Cardiac muscle cell (in vitro differentiated cells and primary cell): ENCODE results near the gene SHROOM1. TPM values are rescaled to one million over a fixed set of nuclear protein-coding genes. Genes with fewer than 3 reads are reported as not detected.

Experiments used
- DNase-seq, 2 donors: peaks; one replicate each; pipeline versions ENCODE4 v3.0.0 to v3.0.0-alpha.2; 2010 to 2017; ENCODE audit warnings: low read depth in 1 of 2, low spot score in 1 of 2
- H3K27ac ChIP-seq: fragments of 200-600 bp; sonication (generic); 2 replicates; pipeline ENCODE4 v1.5.1; 2016
- H3K27me3 ChIP-seq: fragments of 200-600 bp; sonication (generic); 2 replicates; pipeline ENCODE4 v1.6.0; 2016; ENCODE audit warnings: control low read depth
- H3K36me3 ChIP-seq: fragments of 200-600 bp; sonication (generic); 2 replicates; pipeline ENCODE4 v1.5.1; 2016; ENCODE audit warnings: control low read depth
- H3K4me1 ChIP-seq: fragments of 200-600 bp; sonication (generic); 2 replicates; pipeline ENCODE4 v1.8.1; 2017; ENCODE audit warnings: low read depth, mild to moderate bottlenecking, mixed run types
- H3K4me3 ChIP-seq: fragments of 200-600 bp; sonication (generic); 2 replicates; pipeline ENCODE4 v1.5.1; 2016; ENCODE audit warnings: mild to moderate bottlenecking
- H3K9me3 ChIP-seq: fragments of 200-600 bp; sonication (generic); 2 replicates; pipeline ENCODE4 v1.5.1; 2017; ENCODE audit warnings: low read depth, mild to moderate bottlenecking, control low read depth
- polyA plus RNA-seq: library from polyadenylated mRNA; unstranded; fragments of >200 nt; fragmentation: Nextera tagmentation; extraction: Ambion mirVana; gene quantifications from 2 replicates; pipeline ENCODE4 v1.2.1, GENCODE V29; 2016
- total RNA-seq: library from RNA; depleted of rRNA; stranded (reverse); fragments of >200 nt; gene quantifications from 2 replicates; pipeline ENCODE4 v1.2.3, GENCODE V29; 2016
- TF ChIP-seq, protein P1 (sequence below): IDR thresholded peaks from 2 replicates; pipeline ENCODE4 v1.5.1; 2012; ENCODE audit warnings: low read depth, mild to moderate bottlenecking, low read length

The SHROOM1 gene
- total and polyA plus RNA-seq, 2 experiments from 2014 or later, result 9.8 to 13.3 TPM

DNA sequence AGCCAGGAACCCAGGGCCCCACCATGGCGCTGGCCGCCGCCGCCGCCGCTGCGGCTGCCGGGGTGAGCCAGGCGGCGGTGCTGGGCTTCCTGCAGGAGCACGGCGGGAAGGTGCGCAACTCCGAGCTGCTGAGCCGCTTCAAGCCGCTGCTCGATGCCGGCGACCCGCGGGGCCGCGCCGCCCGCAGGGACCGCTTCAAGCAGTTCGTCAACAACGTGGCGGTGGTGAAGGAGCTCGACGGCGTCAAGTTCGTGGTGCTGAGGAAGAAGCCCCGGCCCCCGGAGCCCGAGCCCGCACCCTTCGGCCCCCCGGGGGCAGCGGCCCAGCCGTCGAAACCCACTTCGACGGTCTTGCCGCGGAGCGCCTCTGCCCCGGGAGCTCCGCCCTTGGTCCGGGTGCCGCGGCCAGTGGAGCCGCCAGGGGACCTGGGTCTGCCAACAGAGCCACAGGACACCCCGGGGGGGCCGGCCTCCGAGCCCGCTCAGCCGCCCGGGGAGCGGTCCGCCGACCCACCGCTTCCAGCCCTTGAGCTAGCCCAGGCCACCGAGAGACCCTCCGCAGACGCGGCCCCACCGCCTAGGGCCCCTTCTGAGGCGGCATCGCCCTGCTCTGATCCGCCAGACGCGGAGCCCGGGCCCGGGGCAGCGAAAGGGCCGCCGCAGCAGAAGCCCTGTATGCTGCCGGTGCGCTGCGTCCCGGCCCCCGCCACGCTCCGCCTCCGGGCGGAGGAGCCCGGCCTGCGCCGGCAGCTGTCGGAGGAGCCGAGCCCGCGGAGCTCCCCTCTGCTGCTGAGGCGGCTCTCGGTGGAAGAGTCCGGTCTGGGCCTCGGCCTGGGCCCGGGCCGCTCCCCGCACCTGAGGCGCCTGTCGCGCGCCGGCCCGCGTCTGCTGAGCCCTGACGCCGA lies 16.6 kb downstream of the SHROOM1 start:
- Histone ChIP-seq H3K27ac (no peak overlapping the region), H3K4me3 (peak overlapping the region; percentile 37), H3K4me1 (peaks cover 3% of the 10 kb centered on the region), H3K9me3 (no peaks in the 10 kb centered on the region), H3K27me3 (peaks cover 89% of the 10 kb centered on the region), H3K36me3 (no peaks in the 10 kb centered on the region)
- DNase-seq, result peak in 1 of 2 donors; percentile 58
- TF ChIP-seq, protein P1, sequence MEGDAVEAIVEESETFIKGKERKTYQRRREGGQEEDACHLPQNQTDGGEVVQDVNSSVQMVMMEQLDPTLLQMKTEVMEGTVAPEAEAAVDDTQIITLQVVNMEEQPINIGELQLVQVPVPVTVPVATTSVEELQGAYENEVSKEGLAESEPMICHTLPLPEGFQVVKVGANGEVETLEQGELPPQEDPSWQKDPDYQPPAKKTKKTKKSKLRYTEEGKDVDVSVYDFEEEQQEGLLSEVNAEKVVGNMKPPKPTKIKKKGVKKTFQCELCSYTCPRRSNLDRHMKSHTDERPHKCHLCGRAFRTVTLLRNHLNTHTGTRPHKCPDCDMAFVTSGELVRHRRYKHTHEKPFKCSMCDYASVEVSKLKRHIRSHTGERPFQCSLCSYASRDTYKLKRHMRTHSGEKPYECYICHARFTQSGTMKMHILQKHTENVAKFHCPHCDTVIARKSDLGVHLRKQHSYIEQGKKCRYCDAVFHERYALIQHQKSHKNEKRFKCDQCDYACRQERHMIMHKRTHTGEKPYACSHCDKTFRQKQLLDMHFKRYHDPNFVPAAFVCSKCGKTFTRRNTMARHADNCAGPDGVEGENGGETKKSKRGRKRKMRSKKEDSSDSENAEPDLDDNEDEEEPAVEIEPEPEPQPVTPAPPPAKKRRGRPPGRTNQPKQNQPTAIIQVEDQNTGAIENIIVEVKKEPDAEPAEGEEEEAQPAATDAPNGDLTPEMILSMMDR, result no peak

DNA sequence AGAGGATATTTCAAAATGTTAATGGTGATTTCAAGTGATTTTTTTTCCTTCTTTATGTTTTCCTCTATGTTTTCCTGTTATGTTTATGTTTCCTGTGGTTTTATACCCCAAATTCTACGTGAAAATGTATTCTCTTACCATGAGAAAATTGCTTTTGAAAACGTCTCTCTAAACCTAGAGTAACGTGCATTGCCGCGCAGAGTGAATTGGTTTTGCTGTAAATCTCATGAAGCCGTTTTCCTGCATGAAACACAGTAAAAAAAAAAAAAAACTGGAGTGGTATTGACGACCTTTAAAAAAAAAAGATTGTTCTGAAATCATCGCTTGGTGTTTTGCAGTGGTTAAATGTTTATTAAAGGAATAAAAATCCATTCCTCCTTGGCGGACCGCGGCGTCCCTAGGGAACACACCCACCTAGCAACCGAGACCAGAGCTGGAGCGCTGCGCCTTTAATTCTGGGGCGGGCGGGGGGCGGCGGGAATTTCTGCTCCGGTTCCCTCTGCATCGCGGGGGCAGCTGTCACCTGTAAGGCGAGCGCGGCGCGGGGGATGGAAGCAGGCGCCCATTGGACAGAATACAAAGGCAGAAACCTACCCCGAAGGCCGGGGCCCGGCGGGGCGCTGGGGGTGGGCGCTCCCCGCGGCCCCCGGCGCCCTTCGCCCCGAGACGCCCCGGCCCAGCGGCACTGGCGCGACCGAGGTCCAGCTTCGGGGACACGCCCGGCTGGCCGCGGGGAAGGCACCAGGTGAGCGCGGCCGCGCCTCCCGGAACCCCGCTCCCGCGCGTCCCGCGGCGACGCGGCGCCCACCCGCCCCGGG lies 17.5 kb downstream of the SHROOM1 start, which contains the start of gene SOWAHA:
Gene SOWAHA, plus strand, starts transcription at position 522 of the 818 bp plus-strand sequence. CDS start 320 bp downstream, outside the sequence.
- H3K4me1 ChIP-seq, result peaks cover 3% of the 10 kb centered on the region
- H3K27ac ChIP-seq, result no peak within 1 kb of the TSS
- TF ChIP-seq, protein P1, result no peak
- H3K27me3 ChIP-seq, result peaks cover 90% of the 10 kb centered on the region
- no peaks in the 10 kb centered on the region for H3K36me3 ChIP-seq
- peak within 1 kb of the TSS; percentile 37 for H3K4me3 ChIP-seq
- H3K9me3 ChIP-seq, result no peaks in the 10 kb centered on the region
- peak in 1 of 2 donors; percentile 37 for DNase-seq

DNA sequence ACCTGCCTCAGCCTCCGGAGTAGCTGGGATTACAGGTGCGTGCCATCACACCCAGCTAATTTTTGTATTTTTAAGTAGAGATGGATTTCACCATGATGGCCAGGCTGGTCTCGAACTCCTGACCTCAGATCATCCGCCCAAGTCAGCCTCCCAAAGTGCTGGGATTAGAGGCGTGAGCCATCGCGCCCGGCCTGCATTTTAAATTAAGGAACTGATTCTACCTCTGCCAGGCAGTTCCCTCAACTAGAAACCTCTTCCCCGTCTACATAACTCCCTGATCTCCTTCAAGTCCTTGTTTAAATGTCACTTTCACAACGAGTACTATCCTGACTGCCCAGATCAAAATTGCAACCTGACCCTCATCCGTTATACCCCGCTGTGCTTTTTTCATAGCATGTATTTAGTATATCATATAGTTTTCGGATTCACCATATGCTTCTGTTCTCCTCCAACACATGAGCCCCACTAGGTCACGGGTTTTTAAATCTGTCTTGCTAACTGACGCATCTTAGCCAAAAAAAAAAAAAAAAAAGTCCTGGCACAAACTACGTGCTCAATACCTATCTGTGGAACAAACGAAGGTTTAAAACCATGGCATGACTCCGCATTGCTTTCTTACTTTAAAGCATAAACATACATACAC lies 18.2 kb downstream of the SHROOM1 start:
- no peak overlapping the region for H3K4me3 ChIP-seq
- H3K27ac ChIP-seq, result no peak overlapping the region
- TF ChIP-seq, protein P1, result no peak
- no peaks in the 10 kb centered on the region for H3K9me3 ChIP-seq
- peaks cover 88% of the 10 kb centered on the region for H3K27me3 ChIP-seq
- no peak for DNase-seq
- H3K4me1 ChIP-seq, result peaks cover 3% of the 10 kb centered on the region
- H3K36me3 ChIP-seq, result no peaks in the 10 kb centered on the region

DNA sequence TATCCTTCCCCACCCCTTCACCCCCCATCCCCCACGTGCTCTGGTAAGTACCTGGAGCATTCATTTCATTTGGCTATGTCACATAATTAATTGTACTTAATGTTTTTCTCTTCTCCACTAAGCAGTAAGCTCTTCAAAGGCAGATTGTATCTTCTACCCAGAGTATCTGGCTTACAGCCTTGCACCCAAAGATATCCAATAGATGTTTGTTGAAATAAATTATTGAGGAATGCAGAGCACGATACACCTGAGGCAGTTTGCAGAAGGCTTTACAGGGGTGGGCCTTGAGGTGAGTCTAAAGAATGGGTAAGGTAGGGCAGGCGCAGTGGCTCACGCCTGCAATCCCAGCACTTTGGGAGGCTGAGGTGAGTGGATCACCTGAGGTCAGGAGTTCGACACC lies 19.8 kb downstream of the SHROOM1 start:
- Histone ChIP-seq H3K36me3 (no peaks in the 10 kb centered on the region), H3K27ac (no peak overlapping the region), H3K9me3 (no peaks in the 10 kb centered on the region), H3K4me1 (peaks cover 3% of the 10 kb centered on the region), H3K27me3 (peaks cover 73% of the 10 kb centered on the region), H3K4me3 (no peak overlapping the region)
- TF ChIP-seq, protein P1, result no peak
- no peak for DNase-seq

DNA sequence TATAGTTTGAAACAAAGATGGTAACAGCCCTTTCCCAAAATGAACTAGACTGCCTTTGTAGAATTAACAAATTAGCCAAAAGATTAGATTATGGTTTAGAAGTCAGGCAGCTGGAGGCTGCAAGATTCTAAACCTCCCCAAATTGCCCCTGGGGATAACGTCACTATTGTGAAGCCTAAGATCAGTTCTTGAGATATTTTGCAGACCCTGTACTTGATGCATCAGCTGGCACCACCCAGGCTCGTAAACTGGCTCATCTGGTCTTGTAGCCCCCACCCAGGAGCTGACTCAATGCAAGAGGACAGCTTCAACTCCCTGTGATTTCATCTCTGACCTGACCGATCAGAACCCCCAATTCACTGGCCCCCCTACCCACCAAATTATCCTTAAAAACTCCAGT lies 21.6 kb downstream of the SHROOM1 start:
- Histone ChIP-seq H3K36me3 (no peaks in the 10 kb centered on the region), H3K4me3 (no peak overlapping the region)
- TF ChIP-seq, protein P1, result no peak

More for the DNA sequence above, 21.6 kb downstream of the SHROOM1 start:
- DNase-seq, result no peak
- no peak overlapping the region for H3K27ac ChIP-seq
- H3K4me1 ChIP-seq, result peaks cover 3% of the 10 kb centered on the region
- H3K9me3 ChIP-seq, result no peaks in the 10 kb centered on the region
- peaks cover 56% of the 10 kb centered on the region for H3K27me3 ChIP-seq
